Fibroblast of villous mesenchyme (primary cell): Measurements from ENCODE around the gene TMCC2. TPM values are rescaled to one million over a fixed set of nuclear protein-coding genes. Genes with fewer than 3 reads are reported as not detected.

Experiments
- DNase-seq: peaks from one replicate; pipeline ENCODE4 v3.0.0-alpha.2; 2010; ENCODE audit warnings: low read depth
- H3K4me3 ChIP-seq: 2 replicates; pipeline ENCODE4 v1.5.1; 2011; ENCODE audit warnings: low read depth, mild to moderate bottlenecking, low read length
- total RNA-seq: library from RNA; depleted of rRNA; stranded (reverse); fragments of >200 nt; gene quantifications from 2 replicates; pipeline ENCODE4 v1.2.3, GENCODE V29; 2012
- TF ChIP-seq, protein P1 (sequence below): IDR thresholded peaks from 2 replicates; pipeline ENCODE4 v1.5.1; 2012; ENCODE audit warnings: low read depth, mild to moderate bottlenecking, low read length; ENCODE audit not compliant: insufficient read depth

The TMCC2 gene
- total RNA-seq, 1 donor = 3.5 TPM

DNA sequence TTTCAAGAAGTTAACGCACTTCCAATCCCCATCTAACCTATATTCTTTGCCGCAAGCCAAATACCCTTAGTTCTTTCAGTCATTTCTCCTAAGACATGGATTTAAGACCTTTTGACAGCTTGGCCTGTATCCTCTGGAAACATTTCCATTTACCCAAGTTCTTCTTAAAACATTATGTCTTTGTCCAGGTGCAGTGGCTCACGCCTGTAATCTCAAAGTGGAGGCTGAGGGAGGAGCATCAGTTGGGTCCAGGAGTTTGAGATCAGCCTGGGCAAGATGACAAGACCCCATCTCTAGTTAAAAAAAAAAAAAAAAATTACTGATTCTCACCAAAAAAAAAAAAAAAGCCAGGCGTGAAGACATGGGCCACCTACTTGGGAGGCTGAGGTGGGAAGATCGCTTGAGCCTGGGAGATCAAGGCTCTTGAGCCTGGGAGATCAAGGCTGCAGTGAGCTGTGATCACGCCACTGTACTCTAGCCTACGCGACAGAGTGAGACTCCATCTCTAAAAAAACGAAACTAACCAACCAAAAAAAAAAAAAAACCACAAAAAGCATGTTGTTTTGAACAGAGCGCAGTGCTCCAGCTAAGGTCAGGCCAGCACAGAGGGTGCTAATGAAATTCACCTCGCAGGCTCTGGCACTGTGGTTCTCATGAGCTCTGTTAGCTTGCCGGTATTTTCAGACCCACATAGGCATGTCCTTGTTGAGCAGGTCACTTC is 57.8 kb downstream of the TMCC2 start:
- no peak overlapping the region for H3K4me3 ChIP-seq
- DNase-seq = peak; percentile 77
- TF ChIP-seq, protein P1, sequence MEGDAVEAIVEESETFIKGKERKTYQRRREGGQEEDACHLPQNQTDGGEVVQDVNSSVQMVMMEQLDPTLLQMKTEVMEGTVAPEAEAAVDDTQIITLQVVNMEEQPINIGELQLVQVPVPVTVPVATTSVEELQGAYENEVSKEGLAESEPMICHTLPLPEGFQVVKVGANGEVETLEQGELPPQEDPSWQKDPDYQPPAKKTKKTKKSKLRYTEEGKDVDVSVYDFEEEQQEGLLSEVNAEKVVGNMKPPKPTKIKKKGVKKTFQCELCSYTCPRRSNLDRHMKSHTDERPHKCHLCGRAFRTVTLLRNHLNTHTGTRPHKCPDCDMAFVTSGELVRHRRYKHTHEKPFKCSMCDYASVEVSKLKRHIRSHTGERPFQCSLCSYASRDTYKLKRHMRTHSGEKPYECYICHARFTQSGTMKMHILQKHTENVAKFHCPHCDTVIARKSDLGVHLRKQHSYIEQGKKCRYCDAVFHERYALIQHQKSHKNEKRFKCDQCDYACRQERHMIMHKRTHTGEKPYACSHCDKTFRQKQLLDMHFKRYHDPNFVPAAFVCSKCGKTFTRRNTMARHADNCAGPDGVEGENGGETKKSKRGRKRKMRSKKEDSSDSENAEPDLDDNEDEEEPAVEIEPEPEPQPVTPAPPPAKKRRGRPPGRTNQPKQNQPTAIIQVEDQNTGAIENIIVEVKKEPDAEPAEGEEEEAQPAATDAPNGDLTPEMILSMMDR = no peak

- DNase-seq = peak; percentile 62
- TF ChIP-seq, protein P1 = no peak
- no peak overlapping the region for H3K4me3 ChIP-seq
Measured at GRCh38 chr1:205286335-205286950, 58.7 kb downstream of the TMCC2 start.

DNA sequence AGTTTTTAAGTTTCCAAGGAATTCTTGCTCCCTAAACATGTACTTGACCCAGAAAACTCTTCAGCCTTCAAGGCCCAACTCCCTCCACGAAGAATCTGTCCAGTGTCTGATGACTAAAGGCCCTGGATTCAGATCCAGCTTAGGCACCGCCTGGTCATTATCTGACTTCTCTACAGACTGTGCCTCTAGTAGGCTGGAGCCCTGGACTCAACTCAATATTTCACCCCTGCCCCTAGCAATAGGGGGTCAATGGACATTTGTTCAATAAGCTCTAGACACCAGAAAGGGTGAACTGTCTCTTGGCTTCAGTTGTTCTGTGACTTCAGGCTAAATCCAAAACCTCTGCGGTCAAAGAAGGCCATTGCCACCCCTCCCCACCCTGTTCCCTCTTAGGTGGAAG is 59.3 kb downstream of the TMCC2 start:
- peak; percentile 10 for DNase-seq
- TF ChIP-seq, protein P1 = no peak

GRCh38 chr1:205287767-205288559 is 60.2 kb downstream of the TMCC2 start:
- TF ChIP-seq, protein P1 = no peak
- H3K4me3 ChIP-seq = no peak overlapping the region
- DNase-seq = no peak

More for the DNA sequence above, 59.3 kb downstream of the TMCC2 start:
- H3K4me3 ChIP-seq = no peak overlapping the region

DNA sequence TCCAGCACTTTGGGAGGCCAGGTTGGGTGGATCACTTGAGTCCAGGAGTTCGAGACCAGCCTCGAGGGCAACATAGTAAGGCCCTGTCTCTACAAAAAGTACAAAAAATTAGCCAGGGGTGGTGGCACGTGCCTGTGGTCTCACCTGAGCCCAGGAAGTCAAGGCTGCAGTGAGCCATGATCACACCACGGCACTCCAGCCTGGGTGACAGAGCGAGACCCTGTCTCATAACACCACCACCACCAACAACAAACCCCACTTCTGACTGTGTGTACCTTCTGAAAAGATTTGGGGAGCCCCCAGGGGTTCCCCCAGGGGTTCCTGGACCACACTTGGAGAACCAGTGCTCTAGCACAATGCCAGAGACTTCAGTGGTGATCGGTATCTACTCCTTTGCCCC is 63.9 kb downstream of the TMCC2 start:
- TF ChIP-seq, protein P1 = no peak
- no peak overlapping the region for H3K4me3 ChIP-seq
- DNase-seq = no peak

- TF ChIP-seq, protein P1 = no peak
- H3K4me3 ChIP-seq = no peak overlapping the region
- DNase-seq = peak; percentile 48
Measured at GRCh38 chr1:205293350-205294074, 65.8 kb downstream of the TMCC2 start.
